T-helper 17 cell (primary cell): Measurements from ENCODE around the gene TRIM3. TPM values are rescaled to one million over a fixed set of nuclear protein-coding genes. Genes with fewer than 3 reads are reported as not detected.
A peak's percentile ranks its signal among the peaks of the same experiment; 100 is the strongest.

Source experiments
- ATAC-seq: fragments of 150-1000 bp; cut with Tn5 transposase; 2 replicates; pipeline ENCODE4 v1.10.0; 2021; ENCODE audit warnings: mild to moderate bottlenecking, moderate library complexity
- DNase-seq, 3 donors: peaks; one replicate each; pipeline versions ENCODE4 v3.0.0 to v3.0.0-alpha.2; 2020 to 2021
- H3K9me3 ChIP-seq: one replicate; pipeline ENCODE4 v1.7.0; 2013; ENCODE audit warnings: low read length, mild to moderate bottlenecking; ENCODE audit not compliant: control insufficient read depth, poor library complexity, severe bottlenecking
- H3K27ac Mint-ChIP-seq: one replicate; pipeline ENCODE4 v1.8.0; 2022; ENCODE audit warnings: mild to moderate bottlenecking, moderate library complexity, mixed read lengths
- H3K27me3 Mint-ChIP-seq: one replicate; pipeline ENCODE4 v1.8.0; 2022; ENCODE audit warnings: mixed read lengths
- H3K36me3 Mint-ChIP-seq: one replicate; pipeline ENCODE4 v1.8.0; 2022; ENCODE audit warnings: low read depth, mixed read lengths
- H3K4me1 Mint-ChIP-seq: one replicate; pipeline ENCODE4 v1.8.0; 2022; ENCODE audit warnings: mild to moderate bottlenecking, mixed read lengths
- H3K4me3 Mint-ChIP-seq: one replicate; pipeline ENCODE4 v1.8.0; 2022; ENCODE audit warnings: mild to moderate bottlenecking, moderate library complexity, mixed read lengths
- total RNA-seq, 4 donors: library from RNA in 2 of 4; stranded (reverse) in 2 of 4; gene quantifications; one replicate each; pipeline ENCODE4 v1.2.3 and lab custom pipeline; 2022 to 2026

TRIM3 gene
- total RNA-seq, 2 donors from 2014 or later, result 14.2 to 21.4 TPM

DNA sequence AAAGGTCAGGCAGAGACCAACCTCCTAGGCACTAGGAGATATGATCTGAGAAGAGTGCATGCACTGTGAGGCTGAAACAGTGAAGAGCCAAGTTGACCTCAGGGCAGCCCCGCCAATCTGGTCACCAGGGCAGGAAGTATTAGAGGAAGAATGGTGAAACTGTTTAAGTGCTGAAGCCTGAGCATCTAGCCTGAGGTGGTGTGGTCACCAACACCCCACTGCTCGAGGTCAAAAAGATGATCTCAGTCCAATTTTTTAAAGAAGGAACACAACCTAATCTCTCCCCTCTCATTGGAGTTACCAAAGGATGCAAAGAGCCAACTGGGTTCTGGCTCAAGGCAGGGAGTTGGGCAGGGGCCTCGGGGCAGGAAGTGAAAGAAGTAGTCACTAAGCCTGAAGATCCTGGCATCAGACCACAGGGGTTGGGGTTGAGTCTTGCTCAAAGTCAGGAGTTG is 58.8 kb downstream of the TRIM3 start:
- Mint-ChIP-seq H3K4me1 (peaks cover 15% of the 10 kb centered on the region), H3K4me3 (no peak overlapping the region), H3K27ac (no peak overlapping the region), H3K27me3 (no peaks in the 10 kb centered on the region), H3K36me3 (peaks cover 2% of the 10 kb centered on the region)
- DNase-seq (no peak), ATAC-seq (no peak)
- H3K9me3 ChIP-seq, result no peaks in the 10 kb centered on the region

DNA sequence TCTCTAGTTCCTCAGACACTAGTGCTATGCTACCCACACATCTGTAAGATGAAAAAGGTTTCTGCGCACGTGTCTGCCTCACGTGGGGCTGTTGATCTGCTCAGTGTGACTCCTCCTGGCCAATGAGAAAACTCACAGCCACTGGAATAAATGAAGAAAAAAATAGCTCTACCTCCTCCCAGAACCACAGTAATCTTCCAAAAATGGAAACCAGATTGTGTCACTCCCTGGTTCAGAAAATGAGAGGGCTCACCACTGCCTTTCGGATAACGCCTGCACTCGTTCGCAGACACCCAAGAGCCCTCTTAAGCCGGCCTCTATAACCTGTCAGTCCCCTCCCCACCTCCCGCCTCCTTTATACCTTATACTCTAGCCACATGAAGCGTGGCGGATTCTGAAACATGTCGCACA is 59.9 kb downstream of the TRIM3 start:
- Mint-ChIP-seq H3K27me3 (no peaks in the 10 kb centered on the region), H3K4me1 (peaks cover 11% of the 10 kb centered on the region), H3K36me3 (peaks cover 2% of the 10 kb centered on the region), H3K27ac (no peak overlapping the region), H3K4me3 (no peak overlapping the region)
- peak; percentile 93 for ATAC-seq
- peak in 2 of 3 donors; percentile 37 to 45 for DNase-seq
- H3K9me3 ChIP-seq, result no peaks in the 10 kb centered on the region

DNA sequence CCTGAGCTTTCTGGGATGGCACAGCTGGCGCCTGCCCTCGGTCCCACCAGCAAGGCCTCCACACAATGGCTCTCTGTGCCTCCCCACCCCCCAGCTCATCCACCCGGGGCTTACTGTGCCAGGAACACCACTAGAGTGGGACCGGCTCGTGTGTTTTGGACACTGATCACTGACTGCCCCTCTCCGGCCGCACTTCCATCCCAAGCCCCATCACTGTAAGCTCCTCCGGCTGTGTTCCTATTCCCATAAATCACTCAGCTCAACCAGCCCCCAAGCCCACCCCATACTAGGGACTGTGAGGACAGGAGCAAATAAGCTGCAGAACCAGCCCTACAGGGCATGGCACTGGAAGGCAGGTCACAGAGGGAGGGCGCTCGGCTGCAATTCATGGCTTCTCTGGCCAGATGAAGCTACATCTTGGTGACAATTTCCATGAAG is 62.1 kb downstream of the TRIM3 start:
- peaks cover 23% of the 10 kb centered on the region for H3K4me1 Mint-ChIP-seq
- ATAC-seq (no peak), DNase-seq (no peak)
- no peak overlapping the region for H3K4me3 Mint-ChIP-seq
- H3K27me3 Mint-ChIP-seq, result no peaks in the 10 kb centered on the region
- H3K27ac Mint-ChIP-seq, result peak overlapping the region; percentile 83
- peaks cover 5% of the 10 kb centered on the region for H3K36me3 Mint-ChIP-seq
- H3K9me3 ChIP-seq, result no peaks in the 10 kb centered on the region

DNA sequence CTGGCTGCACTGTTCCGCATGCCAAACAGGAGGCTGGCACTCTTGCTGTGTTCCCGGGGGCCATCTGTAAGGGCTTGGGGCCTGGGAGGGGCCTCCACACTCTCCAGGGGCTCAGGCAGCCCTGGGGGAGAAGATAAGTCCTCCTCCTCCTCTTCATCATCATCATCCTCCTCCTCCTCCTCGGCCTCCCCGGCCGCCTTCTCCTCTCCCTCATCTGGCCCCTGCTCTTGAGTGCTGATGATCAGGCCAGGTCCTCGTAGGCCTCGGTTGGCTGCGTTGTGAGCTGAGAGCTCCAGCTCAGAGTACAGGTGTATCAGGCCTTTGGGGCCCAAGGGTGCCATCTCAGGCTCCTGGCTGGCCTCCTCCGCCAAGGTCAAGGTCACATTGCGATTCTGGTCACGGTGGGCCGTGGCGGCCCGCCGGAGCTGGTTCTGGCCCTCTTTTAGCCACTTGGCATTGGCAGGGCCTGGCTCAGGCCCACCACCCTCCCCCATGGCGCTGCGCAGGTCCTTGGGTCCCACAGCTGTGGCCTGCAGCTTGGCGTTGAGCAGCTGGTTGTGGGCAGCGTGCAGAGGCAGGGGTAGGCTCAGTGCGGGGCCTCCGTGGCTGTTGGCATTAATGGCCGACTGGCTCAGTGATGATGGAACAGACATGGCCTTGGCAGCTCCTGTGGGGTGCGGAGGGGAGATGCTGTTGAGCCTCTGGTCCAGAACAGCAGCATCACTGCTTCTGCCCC is 62.9 kb downstream of the TRIM3 start:
- DNase-seq (no peak), ATAC-seq (no peak)
- Mint-ChIP-seq H3K4me3 (no peak overlapping the region), H3K27ac (peak overlapping the region; percentile 83), H3K27me3 (no peaks in the 10 kb centered on the region), H3K4me1 (peaks cover 30% of the 10 kb centered on the region), H3K36me3 (peaks cover 5% of the 10 kb centered on the region)
- no peaks in the 10 kb centered on the region for H3K9me3 ChIP-seq

DNA sequence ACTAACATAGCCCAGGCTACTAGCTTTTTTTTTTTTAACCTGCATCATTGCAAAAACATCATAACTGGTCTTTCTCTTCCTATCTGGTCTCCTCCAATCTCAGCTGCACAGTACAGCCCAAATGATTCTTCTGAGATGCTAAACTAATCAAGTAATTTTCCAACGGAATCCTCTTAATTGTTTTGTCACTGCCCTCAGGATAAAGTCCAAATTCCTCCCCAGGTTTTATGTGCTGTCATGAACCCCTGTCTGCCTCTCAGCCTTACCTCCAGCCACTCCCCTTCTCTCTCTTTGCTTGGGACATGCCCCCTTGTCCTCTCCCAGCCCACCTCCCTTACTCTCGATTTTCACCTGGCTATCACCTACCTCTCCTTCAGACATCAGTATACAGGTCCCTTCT is 67.4 kb downstream of the TRIM3 start:
- peaks cover 53% of the 10 kb centered on the region for H3K4me1 Mint-ChIP-seq

DNA sequence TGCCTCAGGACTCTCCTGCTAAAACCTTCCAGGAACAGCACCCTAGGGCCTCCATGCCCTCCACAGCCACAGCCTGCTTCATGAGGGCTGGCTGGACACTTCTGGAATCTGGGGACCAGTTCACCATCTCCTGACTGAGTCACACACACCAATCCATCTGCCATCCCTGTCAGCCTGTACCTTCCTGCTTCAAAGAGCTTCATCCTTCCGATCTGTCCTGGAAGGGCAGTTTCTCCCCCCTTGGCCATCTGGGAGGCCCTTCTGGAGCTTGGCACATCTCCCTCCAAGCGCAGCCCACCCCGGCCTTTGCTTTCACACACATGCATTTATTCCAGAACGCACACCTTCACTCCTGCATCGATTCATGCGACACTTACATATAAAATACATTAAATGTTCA is 67.9 kb downstream of the TRIM3 start:
- peak overlapping the region; percentile 72 for H3K4me3 Mint-ChIP-seq
- peaks cover 5% of the 10 kb centered on the region for H3K36me3 Mint-ChIP-seq
- H3K4me1 Mint-ChIP-seq, result peaks cover 55% of the 10 kb centered on the region
- H3K27me3 Mint-ChIP-seq, result no peaks in the 10 kb centered on the region
- ATAC-seq, result no peak
- DNase-seq, result no peak
- H3K27ac Mint-ChIP-seq, result peak overlapping the region; percentile 89
- no peaks in the 10 kb centered on the region for H3K9me3 ChIP-seq

More for the DNA sequence above, 67.4 kb downstream of the TRIM3 start:
- ATAC-seq (no peak), DNase-seq (no peak)
- Mint-ChIP-seq H3K36me3 (peaks cover 5% of the 10 kb centered on the region), H3K4me3 (peak overlapping the region; percentile 15), H3K27me3 (no peaks in the 10 kb centered on the region), H3K27ac (peak overlapping the region; percentile 89)
- no peaks in the 10 kb centered on the region for H3K9me3 ChIP-seq

DNA sequence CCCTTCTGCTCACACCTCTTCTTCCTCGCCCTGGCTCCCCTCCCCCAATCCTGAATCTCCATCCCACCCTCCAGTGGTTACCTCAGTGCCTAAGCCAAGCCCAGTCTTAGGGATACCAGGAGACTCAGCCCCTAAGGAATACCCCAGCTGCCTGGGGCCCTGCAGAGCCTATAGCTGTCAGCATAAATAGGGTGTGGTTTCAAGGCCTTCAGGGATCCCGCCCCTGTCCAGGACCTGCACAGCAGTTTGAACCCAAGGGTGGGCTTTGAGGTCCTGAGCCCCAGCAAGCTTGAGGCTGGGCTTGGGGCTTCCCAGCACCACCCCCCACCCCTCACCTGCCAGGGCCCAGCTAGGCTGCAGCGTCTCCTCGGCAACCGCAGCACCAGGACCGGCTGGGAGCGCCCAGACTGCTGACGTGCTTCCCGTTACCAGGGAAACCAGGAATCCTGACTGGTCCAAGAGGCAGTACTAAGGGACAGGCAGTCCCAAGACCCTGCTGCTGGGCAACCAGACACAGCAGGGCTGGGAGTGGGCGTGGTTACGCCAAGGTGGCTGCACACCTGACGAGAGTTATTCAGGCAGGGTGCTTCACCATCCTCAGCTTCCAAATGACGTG is 68.6 kb downstream of the TRIM3 start:
- DNase-seq (no peak), ATAC-seq (no peak)
- H3K9me3 ChIP-seq, result no peaks in the 10 kb centered on the region
- H3K4me1 Mint-ChIP-seq, result peaks cover 59% of the 10 kb centered on the region
- H3K27ac Mint-ChIP-seq, result peak overlapping the region; percentile 96
- H3K27me3 Mint-ChIP-seq, result no peaks in the 10 kb centered on the region
- H3K36me3 Mint-ChIP-seq, result peaks cover 7% of the 10 kb centered on the region
- peak overlapping the region; percentile 55 for H3K4me3 Mint-ChIP-seq

DNA sequence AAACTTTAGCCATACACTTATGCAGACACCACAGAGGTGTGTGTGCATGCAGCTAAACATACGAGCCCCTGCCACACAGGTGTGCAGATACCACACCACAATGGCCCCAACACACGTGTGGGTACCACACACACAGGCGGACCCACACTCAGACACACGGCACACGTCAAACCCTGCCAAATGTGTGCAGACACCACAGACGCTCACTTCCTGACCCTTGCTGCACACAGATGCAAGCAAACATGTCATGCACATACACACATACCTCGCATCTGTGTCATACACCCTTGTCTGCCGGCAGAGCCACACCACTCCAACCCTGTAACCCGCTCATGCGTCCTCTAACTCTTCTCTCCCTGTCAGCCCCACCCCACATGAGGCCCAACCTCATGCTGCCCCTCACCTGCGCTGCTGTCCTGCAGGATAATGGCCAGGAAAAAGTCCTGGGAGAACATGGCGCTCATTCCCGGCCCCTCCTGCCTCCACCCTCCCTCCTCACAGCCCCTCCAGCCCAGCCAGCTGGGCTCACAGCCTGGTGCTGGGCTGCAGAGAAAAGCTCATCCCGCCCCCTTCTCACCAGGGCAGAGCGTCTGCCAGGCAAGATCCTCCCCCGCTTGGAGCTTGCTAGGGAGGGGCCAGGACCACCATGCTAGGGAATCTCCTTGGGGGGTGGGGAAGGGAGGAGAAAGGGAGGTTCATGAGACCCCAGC is 69.2 kb downstream of the TRIM3 start:
- H3K4me1 Mint-ChIP-seq, result peaks cover 60% of the 10 kb centered on the region
- DNase-seq (no peak), ATAC-seq (peak; percentile 35)
- H3K4me3 Mint-ChIP-seq, result peak overlapping the region; percentile 87
- H3K27ac Mint-ChIP-seq, result peak overlapping the region; percentile 96
- no peaks in the 10 kb centered on the region for H3K27me3 Mint-ChIP-seq
- peaks cover 7% of the 10 kb centered on the region for H3K36me3 Mint-ChIP-seq
- H3K9me3 ChIP-seq, result no peaks in the 10 kb centered on the region

DNA sequence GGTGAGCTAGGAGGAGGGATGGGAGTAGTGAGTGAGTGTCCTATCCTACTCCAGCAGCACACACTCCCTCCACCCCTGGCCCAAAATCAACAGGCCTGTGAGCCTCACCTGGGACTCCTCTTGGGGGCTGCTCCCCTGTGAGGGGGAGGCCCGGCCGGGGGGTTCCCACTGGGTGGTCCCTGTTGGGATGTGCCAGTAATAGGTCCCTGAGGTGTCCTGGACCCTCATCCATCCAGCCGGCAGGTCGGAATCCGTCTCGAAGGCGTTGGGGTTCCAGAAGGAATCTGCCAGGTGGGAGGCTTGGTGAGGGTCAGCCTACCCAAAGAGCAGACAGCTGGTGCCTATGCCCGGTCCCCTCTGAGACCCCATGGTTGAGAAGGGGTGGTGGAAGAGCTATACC is 70.2 kb downstream of the TRIM3 start:
- H3K4me1 Mint-ChIP-seq, result peaks cover 63% of the 10 kb centered on the region

DNA sequence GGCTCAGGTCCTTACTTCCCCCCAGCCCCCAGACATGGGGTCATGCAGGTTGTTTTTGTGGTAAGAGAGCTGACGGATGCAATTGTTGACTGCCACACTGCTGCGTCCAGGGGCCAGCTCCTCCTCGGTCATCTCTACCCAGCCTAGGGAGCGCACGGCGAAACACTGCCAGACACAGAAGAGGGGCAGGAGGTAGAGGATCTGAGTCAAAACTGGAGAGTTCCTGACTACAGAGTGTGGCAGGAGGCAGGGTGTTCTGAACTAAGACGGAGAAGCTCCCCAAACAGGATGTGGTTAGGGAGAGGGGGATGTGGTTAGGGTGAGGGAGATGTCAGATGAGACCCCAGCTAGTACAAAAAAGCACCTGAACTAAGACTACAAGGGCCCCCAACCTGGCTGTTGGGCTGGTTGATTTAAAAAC is 71.2 kb downstream of the TRIM3 start:
- Mint-ChIP-seq H3K27me3 (no peaks in the 10 kb centered on the region), H3K36me3 (peaks cover 4% of the 10 kb centered on the region), H3K4me3 (peak overlapping the region; percentile 94), H3K4me1 (peaks cover 63% of the 10 kb centered on the region), H3K27ac (peak overlapping the region; percentile 96)
- DNase-seq (peak in 2 of 3 donors; percentile 36 to 55), ATAC-seq (peak; percentile 92)
- H3K9me3 ChIP-seq, result no peaks in the 10 kb centered on the region

More for the DNA sequence above, 70.2 kb downstream of the TRIM3 start:
- no peaks in the 10 kb centered on the region for H3K9me3 ChIP-seq
- no peak for DNase-seq
- H3K27me3 Mint-ChIP-seq, result no peaks in the 10 kb centered on the region
- ATAC-seq, result no peak
- peak overlapping the region; percentile 94 for H3K4me3 Mint-ChIP-seq
- peaks cover 7% of the 10 kb centered on the region for H3K36me3 Mint-ChIP-seq
- H3K27ac Mint-ChIP-seq, result peak overlapping the region; percentile 96

DNA sequence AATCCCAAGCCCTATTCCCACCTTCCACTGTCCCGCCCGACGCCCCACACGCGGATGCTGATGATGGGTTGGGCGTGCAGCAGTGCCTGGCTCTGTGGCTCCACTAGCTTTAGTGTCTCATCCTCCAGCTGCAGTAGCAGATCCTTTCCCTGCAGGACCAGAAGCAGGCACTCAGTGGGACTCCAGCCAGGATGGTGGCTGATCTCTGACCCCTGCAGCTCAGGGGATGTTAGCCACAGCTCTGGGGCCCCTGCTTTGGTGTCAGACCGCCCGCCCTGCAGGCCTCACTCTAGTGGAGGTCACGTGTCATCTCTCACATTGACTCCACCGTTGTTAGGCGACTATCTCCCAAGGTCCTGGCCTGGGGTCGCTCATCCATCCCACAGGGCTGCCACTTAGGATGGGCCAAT is 71.7 kb downstream of the TRIM3 start:
- H3K36me3 Mint-ChIP-seq, result peaks cover 4% of the 10 kb centered on the region

DNA sequence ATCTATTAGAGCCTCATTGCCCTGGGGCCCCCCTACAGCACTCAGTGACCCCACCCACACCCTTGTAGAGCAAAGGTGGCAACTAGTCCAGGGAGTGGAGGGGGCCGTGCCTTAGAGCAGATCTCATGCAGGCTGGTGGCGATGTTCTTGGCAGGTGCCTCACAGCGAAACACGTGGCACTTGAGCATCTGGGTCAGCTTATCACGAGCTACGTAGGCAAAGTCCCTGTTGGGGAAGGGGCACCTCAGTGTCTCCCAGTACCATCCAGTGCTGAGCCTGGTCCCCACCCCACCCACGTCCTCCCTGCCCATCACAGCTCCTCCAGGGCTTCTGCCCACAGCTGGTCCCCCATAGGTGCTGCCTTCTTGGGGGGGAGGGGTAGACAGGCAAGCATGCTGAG is 72.3 kb downstream of the TRIM3 start:
- peaks cover 55% of the 10 kb centered on the region for H3K4me1 Mint-ChIP-seq
- H3K9me3 ChIP-seq, result no peaks in the 10 kb centered on the region
- DNase-seq (no peak), ATAC-seq (no peak)
- H3K27ac Mint-ChIP-seq, result no peak overlapping the region
- H3K27me3 Mint-ChIP-seq, result no peaks in the 10 kb centered on the region
- H3K36me3 Mint-ChIP-seq, result peaks cover 4% of the 10 kb centered on the region
- peak overlapping the region; percentile 75 for H3K4me3 Mint-ChIP-seq

More for the DNA sequence above, 71.7 kb downstream of the TRIM3 start:
- H3K27me3 Mint-ChIP-seq, result no peaks in the 10 kb centered on the region
- DNase-seq (no peak), ATAC-seq (peak; percentile 29)
- peak overlapping the region; percentile 94 for H3K4me3 Mint-ChIP-seq
- H3K4me1 Mint-ChIP-seq, result peaks cover 60% of the 10 kb centered on the region
- peak overlapping the region; percentile 96 for H3K27ac Mint-ChIP-seq
- no peaks in the 10 kb centered on the region for H3K9me3 ChIP-seq
